B cell (primary cell): Measurements from ENCODE around the gene ARHGAP22. TPM values are rescaled to one million over a fixed set of nuclear protein-coding genes. Genes with fewer than 3 reads are reported as not detected.

Source experiments
- ATAC-seq: fragments of 200-7000 bp; cut with Tn5 transposase; one replicate; pipeline ENCODE4 v1.10.0; 2021; ENCODE audit warnings: low read depth, mild to moderate bottlenecking, moderate number of reproducible peaks, moderate library complexity
- CTCF ChIA-PET: fragments of 350-600 bp; sonication (Branson Sonifier 250); formaldehyde crosslinking; loops from one replicate; lab custom pipeline; 2021; ENCODE audit warnings: antibody characterized with exemption, inconsistent platforms; lab: Charles Lee
- POLR2A ChIA-PET: fragments of 350-600 bp; sonication (Branson Sonifier 250); formaldehyde crosslinking; loops from one replicate; lab custom pipeline; 2021; ENCODE audit warnings: antibody characterized with exemption; lab: Charles Lee
- DNase-seq: peaks from one replicate; pipeline ENCODE4 v3.0.0; 2013
- H2AFZ ChIP-seq: 2 replicates; pipeline ENCODE4 v1.6.1; 2012; ENCODE audit warnings: mild to moderate bottlenecking, low read depth, low read length; ENCODE audit not compliant: insufficient read depth, poor library complexity, severe bottlenecking
- H3K27ac ChIP-seq, 2 donors: 1 replicate in 1 of 2; 2 replicates in 1 of 2; pipeline ENCODE4 v1.5.1; 2012 to 2013; ENCODE audit warnings: low read length in 2 of 2, mild to moderate bottlenecking in 2 of 2, moderate library complexity in 1 of 2
- H3K27me3 ChIP-seq, 4 experiments: fragments of 200-600 bp in 1 of 4; sonication (generic) in 1 of 4; replicated peaks in 1 of 4; 1 replicate in 2 of 4; 2 replicates in 2 of 4; pipeline versions ENCODE4 v1.6.1 to v1.7.0; 2013 to 2016; ENCODE audit warnings: low read length in 3 of 4, mild to moderate bottlenecking in 2 of 4, mixed read lengths in 1 of 4, moderate library complexity in 1 of 4; ENCODE audit not compliant: insufficient read depth in 4 of 4, control insufficient read depth in 3 of 4; ENCODE audit errors: control extremely low read depth in 1 of 4
- H3K36me3 ChIP-seq, 2 experiments: replicated peaks in 1 of 2; 1 replicate in 1 of 2; 2 replicates in 1 of 2; pipeline versions ENCODE4 v1.6.1 to v1.7.1; 2013; ENCODE audit warnings: low read length in 1 of 2; ENCODE audit not compliant: insufficient read depth in 2 of 2, control insufficient read depth in 1 of 2; ENCODE audit errors: control extremely low read depth in 1 of 2, extremely low read depth in 1 of 2
- H3K4me1 ChIP-seq, 2 donors: fragments of 200-600 bp in 1 of 2; sonication (generic) in 1 of 2; 1 replicate in 1 of 2; 2 replicates in 1 of 2; pipeline versions ENCODE4 v1.5.1 to v1.6.1; 2013 to 2017; ENCODE audit warnings: low read length in 2 of 2; ENCODE audit not compliant: control insufficient read depth in 2 of 2, insufficient read depth in 2 of 2
- H3K4me2 ChIP-seq: replicated peaks from 2 replicates; pipeline ENCODE3; 2012; ENCODE audit warnings: mild to moderate bottlenecking, low read depth, low read length; ENCODE audit not compliant: poor library complexity, severe bottlenecking
- H3K4me3 ChIP-seq, 5 experiments: fragments of 200-600 bp in 1 of 5; sonication (generic) in 1 of 5; 1 replicate in 3 of 5; 2 replicates in 2 of 5; pipeline versions ENCODE4 v1.5.1 to v1.7.0; 2011 to 2016; ENCODE audit warnings: low read length in 4 of 5, mild to moderate bottlenecking in 4 of 5, low read depth in 2 of 5, control low read depth in 1 of 5, moderate library complexity in 1 of 5; ENCODE audit not compliant: insufficient read depth in 1 of 5; ENCODE audit errors: control extremely low read depth in 1 of 5, extremely low read depth in 1 of 5
- H3K79me2 ChIP-seq: fragments of 200-600 bp; sonication (generic); one replicate; pipeline ENCODE4 v1.6.0; 2016; ENCODE audit warnings: low read length; ENCODE audit not compliant: control insufficient read depth, insufficient read depth
- H3K9ac ChIP-seq: fragments of 200-600 bp; sonication (generic); 2 replicates; pipeline ENCODE4 v1.6.1; 2017; ENCODE audit warnings: mild to moderate bottlenecking, low read length, moderate library complexity
- H3K9me3 ChIP-seq, 3 donors: one replicate each; pipeline versions ENCODE4 v1.6.1 to v1.7.1; 2013; ENCODE audit warnings: low read length in 2 of 3; ENCODE audit not compliant: control insufficient read depth in 2 of 3, insufficient read depth in 1 of 3; ENCODE audit errors: control extremely low read depth in 1 of 3
- H4K20me1 ChIP-seq: 2 replicates; pipeline ENCODE4 v1.6.0; 2012; ENCODE audit warnings: mild to moderate bottlenecking, low read length; ENCODE audit not compliant: insufficient read depth, control insufficient read depth, poor library complexity, severe bottlenecking
- H3K27ac Mint-ChIP-seq: one replicate; pipeline ENCODE4 v1.8.0; 2021; ENCODE audit warnings: mixed read lengths
- H3K27me3 Mint-ChIP-seq: one replicate; pipeline ENCODE4 v1.8.0; 2021; ENCODE audit warnings: mixed read lengths
- H3K4me1 Mint-ChIP-seq: one replicate; pipeline ENCODE4 v1.8.0; 2021; ENCODE audit warnings: mixed read lengths
- H3K4me3 Mint-ChIP-seq: one replicate; pipeline ENCODE4 v1.8.0; 2021; ENCODE audit warnings: mixed read lengths
- H3K9me3 Mint-ChIP-seq: one replicate; pipeline ENCODE4 v1.8.0; 2022; ENCODE audit warnings: mixed read lengths; ENCODE audit not compliant: insufficient read depth
- CTCF ChIP-seq: fragments of 200-600 bp; IDR thresholded peaks from one replicate; pipeline ENCODE4 v1.8.0; 2022; ENCODE audit warnings: antibody characterized with exemption, mild to moderate bottlenecking
- EZH2 ChIP-seq: IDR thresholded peaks from 2 replicates; pipeline ENCODE4 v1.6.1; 2012; ENCODE audit warnings: borderline replicate concordance, low read depth, mild to moderate bottlenecking, moderate library complexity, low read length; ENCODE audit not compliant: insufficient read depth, poor library complexity, severe bottlenecking
- WGBS: methylation state at CpG from one replicate; pipeline ENCODE4 v1.1.5; 2013; ENCODE audit warnings: missing lambda C conversion rate; ENCODE audit not compliant: insufficient coverage; 5-methylcytosine and 5-hydroxymethylcytosine counted together
- intact Hi-C: fragments of 100-400 bp; cut with micrococcal nuclease; formaldehyde crosslinking; loops from one replicate; pipeline ENCODE4 v1.10.0; 2022
- polyA plus RNA-seq: library from polyadenylated mRNA; depleted of rRNA; stranded (reverse); fragments of >200 nt; gene quantifications from 2 replicates; pipeline ENCODE4 v1.2.3, GENCODE V29; 2012
- total RNA-seq, 2 donors: library from RNA; stranded (reverse); fragments of 120-200 nt in 1 of 2; gene quantifications; 1 replicate in 1 of 2; 2 replicates in 1 of 2; pipeline versions ENCODE4 v1.2.3 to v1.2.4, GENCODE V29; 2013 to 2022

The ARHGAP22 gene
- total and polyA plus RNA-seq, 2 donors (not counting 1 experiment from before 2014, with no cell fraction given) = 1.9 to 2.0 TPM

- H3K4me3 ChIP-seq = no peak overlapping the region
- no peaks in the 10 kb centered on the region for H3K79me2 ChIP-seq
- intact Hi-C loops = loop anchor here (5.0 kb wide), 1 partner anchor 152 kb away; no protein-coding TSS in a partner anchor
- no peak overlapping the region for H3K27ac ChIP-seq
- Mint-ChIP-seq H3K27me3 (peaks cover 10% of the 10 kb centered on the region), H3K4me1 (peaks cover 14% of the 10 kb centered on the region), H3K4me3 (no peak overlapping the region), H3K9me3 (no peaks in the 10 kb centered on the region), H3K27ac (no peak overlapping the region)
- H2AFZ ChIP-seq = no peak overlapping the region
- WGBS = 90% methylated on average over 3 of the region's 6 CpGs
- DNase-seq = no peak
- ChIA-PET CTCF (interaction anchor here (1.1 to 13.7 kb wide), 11 partner anchors 23 to 253 kb away, joined by 3 to 512 read pairs (median 5); partner anchors contain the start of gene ARHGAP22), POLR2A (interaction anchor here (1.2 kb wide), 1 partner anchor 106 kb away, joined by 3 read pairs; no protein-coding TSS in a partner anchor)
- ATAC-seq = no peak
- peaks cover 0 to 6% (median 0%) of the 10 kb centered on the region in 4 experiments for H3K27me3 ChIP-seq
- no peak overlapping the region for H3K9ac ChIP-seq
- no peak for TF ChIP-seq CTCF
- no peak for TF ChIP-seq EZH2
- H3K9me3 ChIP-seq = no peaks in the 10 kb centered on the region
- peaks cover 10 to 13% of the 10 kb centered on the region in 2 donors for H3K4me1 ChIP-seq
- H3K36me3 ChIP-seq = no peaks in the 10 kb centered on the region
- no peak overlapping the region for H3K4me2 ChIP-seq
- H4K20me1 ChIP-seq = no peaks in the 10 kb centered on the region
Observed at GRCh38 chr10:48550071-48550691, 54.7 kb downstream of the ARHGAP22 start.

GRCh38 chr10:48549236-48549635, 55.6 kb downstream of the ARHGAP22 start:
- POLR2A ChIA-PET = no interaction called here
- no peak for ATAC-seq
- H3K27me3 ChIP-seq = peaks cover 0 to 6% (median 0%) of the 10 kb centered on the region in 4 experiments

More at GRCh38 chr10:48549236-48549635, 55.6 kb downstream of the ARHGAP22 start:
- Mint-ChIP-seq H3K9me3 (no peaks in the 10 kb centered on the region), H3K4me1 (peaks cover 13% of the 10 kb centered on the region), H3K4me3 (no peak overlapping the region), H3K27me3 (peaks cover 10% of the 10 kb centered on the region), H3K27ac (no peak overlapping the region)
- intact Hi-C loops = no loop called here
- Histone ChIP-seq H3K4me1 (peaks cover 10 to 13% of the 10 kb centered on the region in 2 donors), H3K27ac (no peak overlapping the region), H3K36me3 (no peaks in the 10 kb centered on the region), H3K4me2 (no peak overlapping the region), H4K20me1 (no peaks in the 10 kb centered on the region), H3K79me2 (no peaks in the 10 kb centered on the region), H3K9ac (no peak overlapping the region), H3K4me3 (no peak overlapping the region), H2AFZ (no peak overlapping the region), H3K9me3 (no peaks in the 10 kb centered on the region)
- no peak for TF ChIP-seq EZH2
- no peak for TF ChIP-seq CTCF
- WGBS = 100% methylated on average over 1 of the region's 3 CpGs
- CTCF ChIA-PET = interaction anchor here (1.0 to 13.7 kb wide), 9 partner anchors 8 to 255 kb away, joined by 3 to 512 read pairs (median 4); partner anchors contain the start of gene ARHGAP22
- DNase-seq = no peak
